Parathyroid adenoma (tissue), 2 donors: ENCODE data around the gene NACA.

Experiments
- H2AFZ ChIP-seq: fragments of 300-600 bp; sonication (generic); one replicate; pipeline ENCODE4 v1.7.0; 2017; ENCODE audit warnings: antibody characterized with exemption, mild to moderate bottlenecking
- H3K27ac ChIP-seq: fragments of 300-600 bp; sonication (generic); one replicate; pipeline ENCODE4 v1.7.0; 2017
- H3K27me3 ChIP-seq: fragments of 300-600 bp; sonication (generic); one replicate; pipeline ENCODE4 v1.7.0; 2017; ENCODE audit warnings: low read length; ENCODE audit not compliant: control insufficient read depth, insufficient read depth
- H3K36me3 ChIP-seq: fragments of 300-600 bp; sonication (generic); one replicate; pipeline ENCODE4 v1.7.0; 2017; ENCODE audit warnings: low read length; ENCODE audit not compliant: control insufficient read depth, insufficient read depth
- H3K4me1 ChIP-seq: fragments of 300-600 bp; sonication (generic); one replicate; pipeline ENCODE4 v1.7.0; 2017; ENCODE audit warnings: control low read depth
- H3K4me2 ChIP-seq: fragments of 300-600 bp; sonication (generic); one replicate; pipeline ENCODE4 v1.7.0; 2017; ENCODE audit warnings: low read length
- H3K4me3 ChIP-seq: fragments of 300-600 bp; sonication (generic); one replicate; pipeline ENCODE4 v1.7.0; 2017; ENCODE audit warnings: low read depth, low read length
- H3K79me2 ChIP-seq: fragments of 300-600 bp; sonication (generic); one replicate; pipeline ENCODE4 v1.7.0; 2017; ENCODE audit warnings: control low read depth
- H3K9ac ChIP-seq: fragments of 300-600 bp; sonication (generic); one replicate; pipeline ENCODE4 v1.7.0; 2017; ENCODE audit warnings: mild to moderate bottlenecking
- H3K9me3 ChIP-seq: fragments of 300-600 bp; sonication (generic); one replicate; pipeline ENCODE4 v1.7.0; 2017; ENCODE audit warnings: low read length; ENCODE audit not compliant: control insufficient read depth
- TF ChIP-seq, protein P1 (sequence below): fragments of 300-600 bp; sonication (generic); IDR thresholded peaks from one replicate; pipeline ENCODE4 v1.7.0; 2017; ENCODE audit warnings: antibody characterized with exemption, mild to moderate bottlenecking
- donor health status: primary hyperparathyroidism.

Gene NACA

DNA sequence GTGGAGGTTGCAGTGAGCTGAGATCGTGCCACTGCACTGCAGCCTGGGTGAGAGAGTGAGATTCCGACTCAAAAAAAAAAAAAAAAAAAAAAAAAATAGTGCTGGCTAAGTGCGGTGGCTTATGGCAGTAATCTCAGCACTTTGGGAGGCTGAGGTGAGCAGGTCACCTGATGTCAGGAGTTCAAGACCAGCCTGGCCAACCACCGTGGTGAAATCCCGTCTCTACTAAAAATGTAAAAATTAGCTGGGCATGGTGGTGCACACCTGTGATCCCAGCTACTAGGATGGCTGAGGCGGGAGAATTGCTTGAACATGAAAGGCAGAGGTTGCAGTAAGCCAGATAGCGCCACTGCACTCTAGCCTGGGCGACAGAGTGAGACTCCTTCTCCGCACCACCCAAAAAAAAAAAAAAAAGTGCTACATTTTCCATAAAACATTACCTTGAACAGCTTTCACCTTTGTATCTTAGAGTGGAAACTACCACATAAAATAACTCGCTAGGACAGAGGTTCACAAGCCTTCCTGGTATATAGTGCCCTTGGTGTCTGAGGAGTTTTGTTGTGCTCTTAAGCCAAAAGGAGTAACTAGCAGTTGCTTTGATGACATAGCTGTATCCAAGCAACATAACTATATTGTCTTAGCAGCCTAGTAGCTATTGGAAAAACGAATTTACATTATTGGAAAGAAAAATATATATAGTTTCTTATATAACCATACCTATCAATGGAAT is 48.1 kb downstream of the NACA start:
- H3K4me3 ChIP-seq, result no peak overlapping the region
- TF ChIP-seq, protein P1, sequence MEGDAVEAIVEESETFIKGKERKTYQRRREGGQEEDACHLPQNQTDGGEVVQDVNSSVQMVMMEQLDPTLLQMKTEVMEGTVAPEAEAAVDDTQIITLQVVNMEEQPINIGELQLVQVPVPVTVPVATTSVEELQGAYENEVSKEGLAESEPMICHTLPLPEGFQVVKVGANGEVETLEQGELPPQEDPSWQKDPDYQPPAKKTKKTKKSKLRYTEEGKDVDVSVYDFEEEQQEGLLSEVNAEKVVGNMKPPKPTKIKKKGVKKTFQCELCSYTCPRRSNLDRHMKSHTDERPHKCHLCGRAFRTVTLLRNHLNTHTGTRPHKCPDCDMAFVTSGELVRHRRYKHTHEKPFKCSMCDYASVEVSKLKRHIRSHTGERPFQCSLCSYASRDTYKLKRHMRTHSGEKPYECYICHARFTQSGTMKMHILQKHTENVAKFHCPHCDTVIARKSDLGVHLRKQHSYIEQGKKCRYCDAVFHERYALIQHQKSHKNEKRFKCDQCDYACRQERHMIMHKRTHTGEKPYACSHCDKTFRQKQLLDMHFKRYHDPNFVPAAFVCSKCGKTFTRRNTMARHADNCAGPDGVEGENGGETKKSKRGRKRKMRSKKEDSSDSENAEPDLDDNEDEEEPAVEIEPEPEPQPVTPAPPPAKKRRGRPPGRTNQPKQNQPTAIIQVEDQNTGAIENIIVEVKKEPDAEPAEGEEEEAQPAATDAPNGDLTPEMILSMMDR, result no peak
- H3K4me2 ChIP-seq, result no peak overlapping the region
- no peak overlapping the region for H3K9ac ChIP-seq
- no peak overlapping the region for H3K27ac ChIP-seq
- H3K4me1 ChIP-seq, result peaks cover 2% of the 10 kb centered on the region
- no peaks in the 10 kb centered on the region for H3K27me3 ChIP-seq
- H3K9me3 ChIP-seq, result no peaks in the 10 kb centered on the region
- H2AFZ ChIP-seq, result no peak overlapping the region
- no peaks in the 10 kb centered on the region for H3K36me3 ChIP-seq
- peaks cover 82% of the 10 kb centered on the region for H3K79me2 ChIP-seq

DNA sequence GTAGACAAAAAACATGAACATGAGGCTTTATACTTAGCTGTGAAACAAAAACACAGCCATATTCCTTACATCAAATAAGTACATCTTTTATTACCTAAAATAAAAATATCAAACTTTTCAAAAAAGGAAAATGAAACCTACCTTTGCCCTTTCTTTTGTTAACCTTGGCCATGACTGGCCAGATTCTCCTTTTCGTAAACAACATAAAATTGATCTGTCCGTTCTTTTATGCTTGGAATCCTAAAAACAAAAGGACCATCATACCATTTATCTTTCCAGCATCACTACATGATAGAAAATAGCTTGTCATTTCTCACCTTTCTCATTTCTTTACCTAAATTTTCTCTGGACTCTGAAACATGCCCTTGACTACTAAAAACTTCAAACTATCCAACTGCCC is 53.5 kb downstream of the NACA start:
- Histone ChIP-seq H3K27ac (no peak overlapping the region), H3K9me3 (no peaks in the 10 kb centered on the region), H3K4me3 (no peak overlapping the region), H3K79me2 (peaks cover 70% of the 10 kb centered on the region), H3K4me1 (peaks cover 5% of the 10 kb centered on the region), H3K4me2 (no peak overlapping the region), H3K27me3 (no peaks in the 10 kb centered on the region), H3K9ac (no peak overlapping the region), H2AFZ (no peak overlapping the region), H3K36me3 (no peaks in the 10 kb centered on the region)
- TF ChIP-seq, protein P1, result no peak

- TF ChIP-seq, protein P1, result no peak
- Histone ChIP-seq H3K9me3 (no peaks in the 10 kb centered on the region), H2AFZ (no peak overlapping the region), H3K79me2 (peaks cover 64% of the 10 kb centered on the region), H3K4me1 (peaks cover 5% of the 10 kb centered on the region), H3K4me2 (no peak overlapping the region), H3K4me3 (no peak overlapping the region), H3K27ac (no peak overlapping the region), H3K27me3 (no peaks in the 10 kb centered on the region), H3K36me3 (no peaks in the 10 kb centered on the region), H3K9ac (no peak overlapping the region)
Observed at GRCh38 chr12:56670836-56671235, 54.3 kb downstream of the NACA start.

- TF ChIP-seq, protein P1, result no peak
- peaks cover 41% of the 10 kb centered on the region for H3K79me2 ChIP-seq
- no peak overlapping the region for H3K4me2 ChIP-seq
- H3K36me3 ChIP-seq, result no peaks in the 10 kb centered on the region
- no peak overlapping the region for H3K27ac ChIP-seq
- H2AFZ ChIP-seq, result no peak overlapping the region
- no peaks in the 10 kb centered on the region for H3K27me3 ChIP-seq
- no peak overlapping the region for H3K9ac ChIP-seq
- no peak overlapping the region for H3K4me3 ChIP-seq
- no peaks in the 10 kb centered on the region for H3K9me3 ChIP-seq
- peaks cover 5% of the 10 kb centered on the region for H3K4me1 ChIP-seq
Observed at GRCh38 chr12:56668197-56668457, 57.0 kb downstream of the NACA start.
